Small intestine (tissue), 7 donors: ENCODE results near the gene APMAP. TPM values are rescaled to one million over a fixed set of nuclear protein-coding genes. Genes with fewer than 3 reads are reported as not detected.

Experiments
- DNase-seq, 2 donors: peaks; one replicate each; pipeline versions ENCODE4 v3.0.0 to v3.0.0-alpha.2; 2013
- FAIRE-seq: peaks from 2 replicates; lab custom pipeline; 2012; peaks lifted over from hg19 to GRCh38; lab: Jason Lieb, UNC
- H3K27ac ChIP-seq, 3 donors: one replicate each; pipeline ENCODE4 v1.5.1; 2013; ENCODE audit warnings: low read length in 2 of 3, mild to moderate bottlenecking in 2 of 3, control low read depth in 1 of 3, inconsistent platforms in 1 of 3, low read depth in 1 of 3, moderate library complexity in 1 of 3
- H3K27me3 ChIP-seq, 3 donors: one replicate each; pipeline ENCODE4 v1.6.1; 2013; ENCODE audit warnings: low read length in 3 of 3, inconsistent platforms in 1 of 3; ENCODE audit not compliant: control insufficient read depth in 3 of 3, insufficient read depth in 3 of 3
- H3K36me3 ChIP-seq, 3 donors: one replicate each; pipeline ENCODE4 v1.6.1; 2013; ENCODE audit warnings: low read length in 3 of 3, inconsistent platforms in 1 of 3, low read depth in 1 of 3, mild to moderate bottlenecking in 1 of 3, moderate library complexity in 1 of 3; ENCODE audit not compliant: control insufficient read depth in 3 of 3, insufficient read depth in 2 of 3
- H3K4me1 ChIP-seq, 3 donors: one replicate each; pipeline ENCODE4 v1.6.1; 2013; ENCODE audit warnings: low read length in 2 of 3, inconsistent platforms in 1 of 3, low read depth in 1 of 3, mild to moderate bottlenecking in 1 of 3, moderate library complexity in 1 of 3; ENCODE audit not compliant: control insufficient read depth in 3 of 3, insufficient read depth in 2 of 3
- H3K4me3 ChIP-seq, 3 donors: one replicate each; pipeline ENCODE4 v1.5.1; 2013; ENCODE audit warnings: low read length in 3 of 3, control low read depth in 1 of 3, inconsistent platforms in 1 of 3, low read depth in 1 of 3, mild to moderate bottlenecking in 1 of 3, moderate library complexity in 1 of 3
- H3K9me3 ChIP-seq, 2 donors: one replicate each; pipeline ENCODE4 v1.6.1; 2013; ENCODE audit warnings: low read depth in 1 of 2, low read length in 1 of 2; ENCODE audit not compliant: control insufficient read depth in 2 of 2, insufficient read depth in 1 of 2
- WGBS, 3 donors: extraction: QIAGEN DNeasy Blood & Tissue Kit; methylation state at CpG; one replicate each; pipeline ENCODE4 v1.1.7; 2013; 5-methylcytosine and 5-hydroxymethylcytosine counted together
- polyA plus RNA-seq, 4 donors: library from polyadenylated mRNA; stranded (reverse) in 3 of 4; unstranded in 1 of 4; fragments of 200-250 nt in 3 of 4; fragments of 120-200 nt in 1 of 4; gene quantifications; one replicate each; pipeline versions ENCODE4 v1.2.1 to v1.2.3, GENCODE V29; 2013
- donor health status: healthy with polysubstance abuse.
- donor health status: control.
- donor health status: control.
- donor health status: Bipolar disorder and iron deficiency.
- donor health status: healthy.

APMAP gene
- polyA plus RNA-seq, 4 donors, result 12.3 to 50.9 (median 34.1) TPM

- DNase-seq (peak in 1 of 2 donors; percentile 54), FAIRE-seq (no peak)
- Histone ChIP-seq H3K36me3 (no peaks in the 10 kb centered on the region), H3K4me3 (peak overlapping the region in 1 of 3 donors; percentile 90), H3K4me1 (peaks cover 8 to 36% (median 13%) of the 10 kb centered on the region in 3 donors), H3K27me3 (no peaks in the 10 kb centered on the region), H3K27ac (peak overlapping the region in 2 of 3 donors; percentile 86 to 100), H3K9me3 (no peaks in the 10 kb centered on the region)
- WGBS, 3 donors, result 19 to 37% (median 33%) methylated on average over 9 of the region's 9 CpGs
These were observed 1.0 kb upstream of the APMAP start for GRCh38 chr20:24993337-24994185.

GRCh38 chr20:24991897-24992486 lies 559 bp downstream of the APMAP start:
- FAIRE-seq, result no peak

GRCh38 chr20:24990810-24991252 lies 1.7 kb downstream of the APMAP start:
- DNase-seq, result no peak
- Histone ChIP-seq H3K27ac (no peak overlapping the region), H3K4me1 (peaks cover 2 to 11% (median 11%) of the 10 kb centered on the region in 3 donors), H3K9me3 (no peaks in the 10 kb centered on the region), H3K27me3 (no peaks in the 10 kb centered on the region), H3K36me3 (no peaks in the 10 kb centered on the region), H3K4me3 (no peak overlapping the region)
- no peak for FAIRE-seq
- 93 to 96% (median 94%) methylated on average over 2 of the region's 2 CpGs for WGBS, 3 donors

More at GRCh38 chr20:24991897-24992486, 559 bp downstream of the APMAP start:
- Histone ChIP-seq H3K27me3 (no peaks in the 10 kb centered on the region), H3K36me3 (no peaks in the 10 kb centered on the region), H3K27ac (peak overlapping the region; percentile 83 to 100 (median 86)), H3K9me3 (no peaks in the 10 kb centered on the region), H3K4me1 (peaks cover 6 to 21% (median 11%) of the 10 kb centered on the region in 3 donors), H3K4me3 (peak overlapping the region; percentile 73 to 90 (median 87))
- peak in 1 of 2 donors; percentile 38 for DNase-seq
- WGBS, 3 donors, result 0 to 1% (median 0%) methylated on average over 35 to 36 of the region's 36 CpGs

- FAIRE-seq, result no peak
- no peak for DNase-seq
- H3K4me1 ChIP-seq, result peaks cover 6 to 15% (median 7%) of the 10 kb centered on the region in 3 donors
These were observed 3.4 kb downstream of the APMAP start for GRCh38 chr20:24989162-24989561.

GRCh38 chr20:24987873-24988835 lies 4.4 kb downstream of the APMAP start:
- WGBS, 3 donors, result 82 to 86% (median 83%) methylated on average over 7 of the region's 7 CpGs
- H3K27me3 ChIP-seq, result no peaks in the 10 kb centered on the region
- no peak overlapping the region for H3K27ac ChIP-seq
- H3K36me3 ChIP-seq, result peaks cover 0 to 4% (median 3%) of the 10 kb centered on the region in 3 donors
- FAIRE-seq (no peak), DNase-seq (no peak)
- no peaks in the 10 kb centered on the region for H3K9me3 ChIP-seq
- peaks cover 3 to 11% (median 7%) of the 10 kb centered on the region in 3 donors for H3K4me1 ChIP-seq
- H3K4me3 ChIP-seq, result no peak overlapping the region

More at GRCh38 chr20:24989162-24989561, 3.4 kb downstream of the APMAP start:
- Histone ChIP-seq H3K36me3 (peaks cover 0 to 3% (median 0%) of the 10 kb centered on the region in 3 donors), H3K27ac (no peak overlapping the region), H3K4me3 (no peak overlapping the region), H3K9me3 (no peaks in the 10 kb centered on the region), H3K27me3 (no peaks in the 10 kb centered on the region)
- 91 to 97% (median 93%) methylated on average over 3 of the region's 3 CpGs for WGBS, 3 donors

- no peak overlapping the region for H3K27ac ChIP-seq
- H3K27me3 ChIP-seq, result no peaks in the 10 kb centered on the region
- FAIRE-seq, result no peak
- 80 to 88% (median 83%) methylated on average over 2 of the region's 2 CpGs for WGBS, 3 donors
- DNase-seq, result no peak
- peaks cover 3 to 7% (median 5%) of the 10 kb centered on the region in 3 donors for H3K36me3 ChIP-seq
- no peaks in the 10 kb centered on the region for H3K9me3 ChIP-seq
- no peak overlapping the region for H3K4me3 ChIP-seq
- peaks cover 0 to 11% (median 7%) of the 10 kb centered on the region in 3 donors for H3K4me1 ChIP-seq
These were observed 5.3 kb downstream of the APMAP start for GRCh38 chr20:24987244-24987643.

- WGBS, 3 donors, result 92 to 95% (median 94%) methylated on average over 7 of the region's 7 CpGs
- Histone ChIP-seq H3K4me3 (no peak overlapping the region), H3K27me3 (no peaks in the 10 kb centered on the region), H3K36me3 (peaks cover 7 to 10% (median 8%) of the 10 kb centered on the region in 3 donors), H3K4me1 (peaks cover 0 to 10% (median 7%) of the 10 kb centered on the region in 3 donors), H3K9me3 (no peaks in the 10 kb centered on the region), H3K27ac (no peak overlapping the region)
- DNase-seq, result no peak
- FAIRE-seq, result no peak
These were observed 6.0 kb downstream of the APMAP start for GRCh38 chr20:24986436-24987015.
